WTC11 (cell line): Measurements from ENCODE around the gene UGT1A8. TPM values are rescaled to one million over a fixed set of nuclear protein-coding genes. Genes with fewer than 3 reads are reported as not detected.

Source experiments
- ATAC-seq: fragments of 200-7000 bp; cut with Tn5 transposase; 2 replicates; pipeline ENCODE4 v1.10.0; 2021; ENCODE audit warnings: mild to moderate bottlenecking, moderate library complexity
- CTCF ChIA-PET: fragments of 300-600 bp; sonication (Branson Sonifier 250); formaldehyde crosslinking; loops from one replicate; lab custom pipeline; 2021; ENCODE audit warnings: antibody characterized with exemption; lab: Charles Lee
- POLR2A ChIA-PET: fragments of 350-600 bp; sonication (Branson Sonifier 250); formaldehyde crosslinking; loops from one replicate; lab custom pipeline; 2021; ENCODE audit warnings: antibody characterized with exemption; lab: Charles Lee
- DNase-seq: peaks from one replicate; pipeline ENCODE4 v3.0.0; 2021; ENCODE audit warnings: low spot score
- H3K27ac Mint-ChIP-seq: 2 replicates; pipeline ENCODE4 v1.8.0; 2021; ENCODE audit warnings: mixed read lengths
- H3K27me3 Mint-ChIP-seq: 2 replicates; pipeline ENCODE4 v1.8.0; 2021; ENCODE audit warnings: low read depth, mild to moderate bottlenecking, moderate library complexity, mixed read lengths
- H3K36me3 Mint-ChIP-seq: 2 replicates; pipeline ENCODE4 v1.8.0; 2021; ENCODE audit warnings: mixed read lengths
- H3K4me1 Mint-ChIP-seq: 2 replicates; pipeline ENCODE4 v1.8.0; 2022; ENCODE audit warnings: mixed read lengths
- H3K4me3 Mint-ChIP-seq: 2 replicates; pipeline ENCODE4 v1.8.0; 2021; ENCODE audit warnings: mild to moderate bottlenecking, moderate library complexity, mixed read lengths
- H3K9me3 Mint-ChIP-seq: 2 replicates; pipeline ENCODE4 v1.8.0; 2021; ENCODE audit warnings: mixed read lengths
- ATF2 ChIP-seq: sonication (generic); formaldehyde crosslinking; IDR thresholded peaks from 2 replicates; pipeline ENCODE4 v1.8.1; 2022; ENCODE audit warnings: low read depth, missing genetic modification reagents, borderline replicate concordance
- CTCF ChIP-seq: fragments of 200-600 bp; IDR thresholded peaks from 2 replicates; pipeline ENCODE4 v1.8.0; 2022; ENCODE audit warnings: antibody characterized with exemption
- ESRRA ChIP-seq: sonication (generic); formaldehyde crosslinking; IDR thresholded peaks from 2 replicates; pipeline ENCODE4 v1.8.1; 2022; ENCODE audit warnings: mild to moderate bottlenecking, missing genetic modification reagents, borderline replicate concordance
- IRF2 ChIP-seq: sonication (generic); formaldehyde crosslinking; IDR thresholded peaks from 2 replicates; pipeline ENCODE4 v1.8.0; 2022; ENCODE audit warnings: low read depth, missing genetic modification reagents, borderline replicate concordance
- JUN ChIP-seq: sonication (generic); formaldehyde crosslinking; IDR thresholded peaks from 2 replicates; pipeline ENCODE4 v1.8.0; 2023; ENCODE audit warnings: mild to moderate bottlenecking, missing genetic modification reagents
- MAX ChIP-seq: sonication (generic); formaldehyde crosslinking; IDR thresholded peaks from 2 replicates; pipeline ENCODE4 v1.8.0; 2022; ENCODE audit warnings: mild to moderate bottlenecking, missing genetic modification reagents
- NFE2L1 ChIP-seq: sonication (generic); formaldehyde crosslinking; IDR thresholded peaks from 2 replicates; pipeline ENCODE4 v1.8.1; 2023; ENCODE audit warnings: missing genetic modification reagents
- PRDM15 ChIP-seq: sonication (generic); formaldehyde crosslinking; IDR thresholded peaks from 2 replicates; pipeline ENCODE4 v1.8.0; 2022; ENCODE audit warnings: missing genetic modification reagents
- SP1 ChIP-seq: sonication (generic); formaldehyde crosslinking; conservative IDR thresholded peaks from 2 replicates; pipeline ENCODE4 v1.8.1; 2022; ENCODE audit warnings: missing genetic modification reagents
- ZMAT4 ChIP-seq: fragments of 250-450 bp; sonication (Bioruptor Pico); IDR thresholded peaks from 2 replicates; pipeline ENCODE4 v1.9.0; 2021; ENCODE audit warnings: mild to moderate bottlenecking
- ZNF219 ChIP-seq: sonication (generic); formaldehyde crosslinking; IDR thresholded peaks from 2 replicates; pipeline ENCODE4 v1.8.0; 2023; ENCODE audit warnings: missing genetic modification reagents, mild to moderate bottlenecking, borderline replicate concordance
- ZNF232 ChIP-seq: sonication (generic); formaldehyde crosslinking; IDR thresholded peaks from 2 replicates; pipeline ENCODE4 v1.8.0; 2022; ENCODE audit warnings: mild to moderate bottlenecking, missing genetic modification reagents
- ZNF396 ChIP-seq: fragments of 250-450 bp; sonication (Bioruptor Pico); IDR thresholded peaks from 2 replicates; pipeline ENCODE4 v1.8.0; 2021; ENCODE audit warnings: mild to moderate bottlenecking, moderate library complexity, borderline replicate concordance
- ZNF416 ChIP-seq: fragments of 250-450 bp; sonication (Bioruptor Pico); IDR thresholded peaks from 2 replicates; pipeline ENCODE4 v1.9.0; 2021; ENCODE audit warnings: mild to moderate bottlenecking, inconsistent platforms
- total RNA-seq: library from RNA; stranded (reverse); gene quantifications from 3 replicates; pipeline ENCODE4 v1.2.3, GENCODE V29; 2021

The UGT1A8 gene
- total RNA-seq, 1 experiment from 2014 or later = 0.13 TPM

GRCh38 chr2:233600386-233600785 lies 17.0 kb upstream of the UGT1A8 start (continued):
- no peak for TF ChIP-seq PRDM15 (CRISPR knock-in tag)
- no peak for TF ChIP-seq ZNF416
- TF ChIP-seq NFE2L1 = no peak
- TF ChIP-seq MAX (CRISPR knock-in tag) = no peak
- no peak for TF ChIP-seq CTCF
- no peak for TF ChIP-seq JUN
- TF ChIP-seq, all 79 proteins: peak for 0

- POLR2A ChIA-PET = no interaction called here
- Mint-ChIP-seq H3K9me3 (peaks cover 24% of the 10 kb centered on the region), H3K36me3 (peaks cover 7% of the 10 kb centered on the region), H3K27ac (no peak overlapping the region), H3K27me3 (peaks cover 4% of the 10 kb centered on the region; the same call in 1 of the 2 replicates), H3K4me3 (no peak overlapping the region), H3K4me1 (no peaks in the 10 kb centered on the region)
- TF ChIP-seq CTCF (no peak), ZNF396 (CRISPR knock-in tag) (no peak), ESRRA (no peak), MAX (CRISPR knock-in tag) (no peak), IRF2 (CRISPR knock-in tag) (no peak), ZMAT4 (CRISPR knock-in tag) (no peak), SP1 (CRISPR knock-in tag) (no peak)
- ATAC-seq (no peak), DNase-seq (no peak)
- CTCF ChIA-PET = no interaction called here
These were observed 15.4 kb upstream of the UGT1A8 start for GRCh38 chr2:233602076-233602475.

- ATAC-seq (no peak), DNase-seq (no peak)
- Mint-ChIP-seq H3K9me3 (peaks cover 23% of the 10 kb centered on the region), H3K4me3 (no peak overlapping the region), H3K27me3 (peaks cover 4% of the 10 kb centered on the region; the same call in 1 of the 2 replicates), H3K27ac (no peak overlapping the region), H3K36me3 (peaks cover 7% of the 10 kb centered on the region), H3K4me1 (no peaks in the 10 kb centered on the region)
- TF ChIP-seq ATF2 (CRISPR knock-in tag) (no peak), ZNF232 (no peak), ZNF219 (CRISPR knock-in tag) (no peak)
- ChIA-PET POLR2A (no interaction called here), CTCF (no interaction called here)
These were observed 13.9 kb upstream of the UGT1A8 start for GRCh38 chr2:233603520-233603919.
